GM08714 (cell line): ENCODE results near the gene GH1.
"Not testable (repeated sequence)": the region's sequence is repeated elsewhere in the genome, so short reads cannot be mapped to it uniquely, and the experiment has no call there.

ENCODE experiments used
- H3K4me3 ChIP-seq: fragments of 200-500 bp; sonication (Bioruptor generic); 2 replicates; pipeline ENCODE4 v1.5.1; 2014; ENCODE audit warnings: mild to moderate bottlenecking, low read length, inconsistent platforms
- ZNF274 ChIP-seq: IDR thresholded peaks from 2 replicates; pipeline ENCODE4 v1.6.1; 2012; ENCODE audit warnings: mild to moderate bottlenecking, low read depth, low read length

GH1 gene

DNA sequence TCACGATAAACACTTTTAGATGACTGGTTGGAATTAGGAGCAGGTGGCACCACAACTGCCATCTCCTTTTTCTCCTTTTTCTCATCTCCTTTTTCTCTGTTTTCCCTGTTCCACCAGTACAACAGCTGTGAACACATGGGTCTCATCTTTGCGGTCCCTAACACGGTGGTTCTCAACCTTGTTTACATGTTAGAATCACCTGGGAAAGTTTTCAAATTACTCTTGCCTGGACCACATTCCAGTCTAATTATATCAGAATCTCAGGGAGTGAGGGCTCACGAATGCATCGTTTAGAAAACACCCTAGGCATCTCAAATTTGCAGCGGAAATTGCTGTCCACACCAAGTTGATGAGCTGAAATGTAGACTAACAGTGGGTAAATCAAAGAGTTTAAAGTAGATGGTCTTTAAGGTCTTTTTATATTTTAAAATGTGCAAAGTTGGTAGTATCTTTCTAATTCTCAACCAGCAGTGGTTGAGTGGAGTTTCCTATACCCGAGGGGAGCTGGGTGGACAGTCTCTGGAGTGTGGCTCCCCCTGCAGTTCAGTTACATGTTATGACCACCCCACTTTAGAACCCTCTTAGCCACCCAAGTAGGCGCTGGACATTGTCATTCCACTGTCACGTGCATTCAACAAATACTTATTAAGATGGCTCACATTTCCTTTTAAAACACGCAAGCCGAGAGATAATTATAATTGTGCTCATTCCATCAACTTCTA lies 26.2 kb downstream of the GH1 start:
- H3K4me3 ChIP-seq, result not testable (repeated sequence)

DNA sequence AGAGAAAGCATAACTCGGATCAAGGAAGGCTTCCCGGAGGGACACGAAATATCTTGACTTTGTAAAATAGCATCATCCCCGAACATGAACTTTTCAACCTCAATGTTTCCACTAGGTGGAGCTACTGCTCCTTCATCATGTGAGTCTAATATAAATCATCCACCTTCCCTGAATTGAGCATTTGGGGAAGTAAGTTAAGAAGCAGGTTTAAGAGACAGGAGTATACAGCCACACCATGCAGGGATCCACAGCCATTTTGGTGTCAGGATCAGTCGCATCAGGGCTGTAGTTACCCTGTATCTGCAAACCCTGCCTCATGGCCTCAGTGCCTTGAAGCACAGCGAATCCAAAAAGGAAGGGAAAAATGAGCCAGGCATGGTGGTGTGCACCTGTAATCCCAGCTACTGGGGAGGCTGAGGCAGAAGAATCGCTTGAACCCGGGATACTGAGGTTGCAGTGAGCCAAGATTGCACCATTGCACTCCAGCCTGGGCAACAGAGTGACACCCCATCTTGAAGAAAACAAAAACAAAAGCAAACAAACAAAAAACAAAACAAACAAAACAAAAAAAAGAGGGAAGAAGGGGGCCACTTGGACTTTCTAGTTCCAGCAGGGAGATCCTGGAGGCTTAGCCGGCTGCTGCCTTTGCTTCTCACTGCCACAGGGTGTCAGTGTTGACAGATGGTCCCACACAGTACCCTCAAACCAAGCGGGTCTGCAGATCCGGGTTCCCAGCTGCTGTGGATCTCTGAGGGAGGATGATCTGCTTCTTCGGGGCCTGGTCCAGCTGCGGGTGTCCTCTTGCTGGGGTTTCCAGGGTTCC lies 29.4 kb downstream of the GH1 start:
- not testable (repeated sequence) for H3K4me3 ChIP-seq

DNA sequence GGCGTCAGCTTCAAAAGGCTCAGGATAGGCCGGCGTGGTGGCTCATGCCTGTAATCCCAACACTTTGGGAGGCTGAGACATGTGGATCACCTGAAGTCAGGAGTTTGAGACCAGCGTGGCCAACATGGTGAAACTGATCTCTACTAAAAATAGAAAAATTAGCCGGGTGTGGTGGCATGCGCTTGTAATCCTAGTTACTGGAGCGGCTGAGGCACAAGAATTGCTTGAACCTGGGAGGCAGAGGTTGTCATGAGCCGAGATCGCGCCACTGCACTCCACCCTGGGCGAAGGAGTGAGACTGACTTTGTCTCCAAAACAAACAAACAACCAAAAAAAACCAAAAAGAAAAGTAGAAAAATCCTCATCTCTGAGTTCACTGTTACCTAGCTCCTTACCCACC lies 33.5 kb downstream of the GH1 start:
- H3K4me3 ChIP-seq, result not testable (repeated sequence)

- H3K4me3 ChIP-seq, result not testable (repeated sequence)
Observed at GRCh38 chr17:63882626-63883126, 36.0 kb downstream of the GH1 start.

DNA sequence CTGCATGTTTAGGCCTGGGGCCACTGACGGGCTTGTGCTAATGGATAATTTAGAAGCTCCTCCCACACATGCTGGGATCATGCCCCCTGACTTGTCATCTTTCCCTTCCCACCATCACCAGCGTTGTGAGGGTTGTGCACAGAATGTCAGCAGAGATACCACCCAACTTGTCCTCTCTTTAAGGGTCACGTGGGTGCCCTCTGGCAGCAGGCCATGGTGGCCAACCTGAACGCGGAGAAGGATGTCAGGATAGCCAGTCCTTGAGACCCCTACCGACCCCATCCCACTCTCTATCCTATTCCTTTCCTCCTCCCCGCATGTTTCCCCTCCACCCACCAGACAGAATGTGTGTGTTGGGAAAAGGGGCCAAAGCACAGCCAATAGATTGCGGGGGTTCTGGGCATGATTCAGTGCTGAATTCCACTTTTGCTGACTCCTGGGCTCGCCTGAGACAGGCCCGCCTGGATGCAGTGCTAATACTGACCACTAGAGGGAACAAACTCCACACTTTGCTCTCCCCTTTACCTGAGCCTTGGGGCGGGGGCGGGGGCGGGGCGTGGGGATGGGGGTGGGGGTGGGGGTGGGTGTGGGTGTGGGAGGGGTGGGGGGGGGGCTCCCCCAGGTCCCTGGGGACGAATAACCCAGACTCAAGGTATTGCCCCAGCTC lies 36.6 kb downstream of the GH1 start, which contains the start of gene GH2:
TSS of gene GH2 (minus strand) at position 10 of the 667 bp plus-strand sequence. CDS start 143 bp downstream, outside the sequence.
- no peak within 1 kb of the TSS for H3K4me3 ChIP-seq
- TF ChIP-seq ZNF274, result no peak

DNA sequence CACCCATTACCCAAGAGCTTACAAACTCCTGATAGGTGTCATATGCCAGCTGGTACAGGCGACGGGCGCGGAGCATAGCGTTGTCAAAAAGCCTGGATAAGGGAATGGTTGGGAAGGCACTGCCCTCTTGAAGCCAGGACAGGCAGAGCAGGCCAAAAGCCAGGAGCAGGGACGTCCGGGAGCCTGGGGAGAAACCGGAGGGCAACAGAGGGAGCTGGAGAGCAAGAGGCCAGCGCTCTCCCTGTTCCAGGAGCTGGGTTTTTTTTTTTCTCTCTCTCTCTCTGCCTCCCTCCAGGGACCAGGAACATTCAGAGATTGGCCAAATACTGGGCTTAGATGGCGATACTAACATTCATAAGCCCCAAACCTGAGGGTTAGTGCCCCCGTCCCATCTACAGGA lies 37.3 kb downstream of the GH1 start:
- H3K4me3 ChIP-seq, result not testable (repeated sequence)

DNA sequence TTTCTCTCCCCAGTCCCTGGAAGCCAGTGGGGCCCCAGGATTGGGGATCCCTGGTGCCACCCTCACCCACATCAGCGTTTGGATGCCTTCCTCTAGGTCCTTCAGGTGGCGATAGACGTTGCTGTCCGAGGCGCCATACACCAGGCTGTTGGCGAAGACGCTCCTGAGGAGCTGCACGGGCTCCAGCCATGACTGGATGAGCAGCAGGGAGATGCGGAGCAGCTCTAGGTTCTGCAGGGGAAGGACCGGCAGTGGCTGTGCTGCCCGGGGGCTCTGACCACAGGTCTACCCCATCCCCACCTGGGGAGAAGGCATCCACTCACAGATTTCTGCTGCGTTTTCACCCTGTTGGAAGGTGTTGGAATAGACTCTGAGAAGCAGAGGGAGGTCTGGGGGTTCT lies 37.9 kb downstream of the GH1 start:
- TF ChIP-seq ZNF274, result no peak
- no peak overlapping the region for H3K4me3 ChIP-seq

GRCh38 chr17:63878413-63878812 lies 40.2 kb downstream of the GH1 start:
- not testable (repeated sequence) for H3K4me3 ChIP-seq

DNA sequence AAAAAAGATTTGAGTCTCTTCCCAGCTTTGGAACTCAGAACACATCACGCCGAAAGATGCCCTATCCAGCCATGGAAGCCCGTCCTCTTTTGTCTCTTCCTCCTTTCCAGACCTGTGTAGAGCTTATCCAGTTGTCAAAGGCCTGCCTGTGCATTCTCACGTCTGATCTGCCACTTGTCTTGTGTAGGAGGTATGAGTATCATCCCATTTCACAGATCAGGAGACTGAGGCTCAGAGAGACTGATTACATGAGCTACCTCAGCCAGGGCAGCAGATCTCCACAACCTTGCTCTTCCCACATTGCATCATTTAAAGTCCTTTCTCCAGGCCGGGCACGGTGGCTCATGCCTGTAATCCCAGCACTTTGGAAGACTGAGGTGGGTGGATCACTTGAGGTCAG lies 43.9 kb downstream of the GH1 start:
- H3K4me3 ChIP-seq, result not testable (repeated sequence)

- H3K4me3 ChIP-seq, result not testable (repeated sequence)
Observed at GRCh38 chr17:63874061-63874626, 44.5 kb downstream of the GH1 start.

DNA sequence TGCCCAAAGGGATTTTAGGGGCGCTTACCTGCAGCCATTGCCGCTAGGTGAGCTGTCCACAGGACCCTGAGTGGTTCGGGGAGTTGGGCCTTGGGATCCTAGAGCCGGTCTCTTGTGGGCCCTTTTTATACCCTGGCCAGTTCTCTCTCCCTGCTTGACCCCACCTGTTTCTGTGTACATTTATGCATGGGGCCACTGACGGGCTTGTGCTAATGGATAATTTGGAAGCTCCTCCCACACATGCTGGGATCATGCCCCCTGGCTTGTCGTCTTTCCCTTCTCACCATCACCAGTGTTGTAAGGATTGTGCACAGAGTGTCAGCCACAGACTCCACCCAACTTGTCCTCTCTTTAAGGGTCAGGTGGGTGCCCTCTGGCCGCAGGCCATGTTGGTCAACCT lies 45.1 kb downstream of the GH1 start, which contains the start of gene CSH2:
TSS of gene CSH2 (minus strand) at position 101 of the 400 bp plus-strand sequence. CDS start at position 38, 63 bp downstream.
- H3K4me3 ChIP-seq, result not testable (repeated sequence)

GRCh38 chr17:63871646-63872365 lies 46.8 kb downstream of the GH1 start:
- not testable (repeated sequence) for H3K4me3 ChIP-seq

DNA sequence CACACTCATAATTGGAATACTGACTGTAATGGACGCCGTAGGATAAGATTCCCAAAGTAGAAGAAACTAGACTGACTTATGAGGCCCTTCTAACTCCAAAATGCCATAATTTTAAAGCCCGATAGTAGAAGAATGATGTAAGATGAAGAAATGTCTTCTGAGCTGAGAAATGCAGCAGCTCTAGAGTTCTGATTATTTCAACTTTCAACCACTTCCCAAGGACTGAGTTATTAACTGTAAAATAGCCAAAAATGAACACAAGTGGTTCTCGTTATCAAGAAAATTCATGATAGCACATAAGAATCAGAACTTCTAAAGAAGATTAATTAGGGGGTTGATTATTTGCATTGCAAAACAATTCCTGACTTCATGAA lies 48.4 kb downstream of the GH1 start:
- H3K4me3 ChIP-seq, result not testable (repeated sequence)

DNA sequence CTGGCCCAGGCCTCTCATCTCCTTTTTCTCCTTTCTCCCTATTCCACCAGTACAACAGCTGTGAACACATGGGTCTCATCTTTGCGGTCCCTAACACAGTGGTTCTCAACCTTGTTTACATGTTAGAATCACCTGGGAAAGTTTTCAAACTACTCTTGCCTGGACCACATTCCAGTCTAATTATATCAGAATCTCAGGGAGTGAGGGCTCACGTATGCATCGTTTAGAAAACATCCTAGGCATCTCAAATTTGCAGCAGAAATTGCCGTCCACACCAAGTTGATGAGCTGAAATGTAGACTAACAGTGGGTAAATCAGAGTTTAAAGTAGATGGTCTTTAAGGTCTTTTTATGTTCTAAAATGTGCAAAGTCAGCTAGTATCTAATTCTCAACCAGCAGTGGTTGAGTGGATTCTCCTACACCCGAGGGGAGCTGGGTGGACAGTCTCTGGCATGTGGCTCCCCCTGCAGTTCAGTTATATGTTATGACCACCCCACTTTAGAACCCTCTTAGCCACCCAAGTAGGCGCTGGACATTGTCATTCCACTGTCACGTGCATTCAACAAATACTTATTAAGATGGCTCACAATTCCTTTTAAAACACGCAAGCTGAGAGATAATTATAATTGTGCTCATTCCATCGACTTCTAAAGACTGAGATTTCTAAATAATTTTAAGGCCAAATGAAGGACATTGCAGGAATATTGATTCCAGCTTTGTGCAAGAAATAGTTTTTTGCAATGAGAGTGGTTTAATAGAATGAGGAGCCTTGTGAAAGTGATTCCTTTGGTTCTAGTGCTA lies 48.9 kb downstream of the GH1 start:
- H3K4me3 ChIP-seq, result not testable (repeated sequence)
